ENCODE measurements around the gene SEMA5B. TPM values are rescaled to one million over a fixed set of nuclear protein-coding genes. Genes with fewer than 3 reads are reported as not detected.

SEMA5B gene
- total RNA-seq, 4 donors from 2014 or later: 0.16 to 1.2 (median 0.70) TPM

GRCh38 chr3:122936986-122937385, 90.6 kb downstream of the SEMA5B start:
- no peak for DNase-seq (ENCODE audit: low spot score)
- no peak for ATAC-seq (ENCODE audit: low FRiP score)
- TF ChIP-seq, protein P1, sequence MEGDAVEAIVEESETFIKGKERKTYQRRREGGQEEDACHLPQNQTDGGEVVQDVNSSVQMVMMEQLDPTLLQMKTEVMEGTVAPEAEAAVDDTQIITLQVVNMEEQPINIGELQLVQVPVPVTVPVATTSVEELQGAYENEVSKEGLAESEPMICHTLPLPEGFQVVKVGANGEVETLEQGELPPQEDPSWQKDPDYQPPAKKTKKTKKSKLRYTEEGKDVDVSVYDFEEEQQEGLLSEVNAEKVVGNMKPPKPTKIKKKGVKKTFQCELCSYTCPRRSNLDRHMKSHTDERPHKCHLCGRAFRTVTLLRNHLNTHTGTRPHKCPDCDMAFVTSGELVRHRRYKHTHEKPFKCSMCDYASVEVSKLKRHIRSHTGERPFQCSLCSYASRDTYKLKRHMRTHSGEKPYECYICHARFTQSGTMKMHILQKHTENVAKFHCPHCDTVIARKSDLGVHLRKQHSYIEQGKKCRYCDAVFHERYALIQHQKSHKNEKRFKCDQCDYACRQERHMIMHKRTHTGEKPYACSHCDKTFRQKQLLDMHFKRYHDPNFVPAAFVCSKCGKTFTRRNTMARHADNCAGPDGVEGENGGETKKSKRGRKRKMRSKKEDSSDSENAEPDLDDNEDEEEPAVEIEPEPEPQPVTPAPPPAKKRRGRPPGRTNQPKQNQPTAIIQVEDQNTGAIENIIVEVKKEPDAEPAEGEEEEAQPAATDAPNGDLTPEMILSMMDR (IDR thresholded peaks at IDR 0.05): no peak

DNA sequence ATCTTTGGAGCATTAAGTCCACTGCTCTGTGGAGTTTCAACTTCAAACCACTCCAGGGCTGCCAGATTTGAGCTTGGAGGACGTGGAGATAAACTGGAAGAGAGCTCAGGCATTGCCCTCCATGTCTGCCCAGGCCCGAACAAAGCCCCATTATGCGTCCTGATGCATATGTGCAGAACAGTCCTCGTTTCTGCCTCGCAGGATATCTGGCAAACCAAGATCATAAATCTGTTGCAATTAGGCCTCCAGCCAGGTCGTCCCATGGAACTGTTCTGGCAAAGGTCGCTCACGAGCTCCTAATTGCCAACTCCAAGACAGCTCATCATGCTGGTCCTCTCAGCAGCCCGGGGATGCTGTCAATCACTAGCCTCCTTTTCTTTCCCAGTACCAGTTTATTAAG, 91.2 kb downstream of the SEMA5B start:
- TF ChIP-seq, protein P1 (IDR thresholded peaks at IDR 0.05): no peak

DNA sequence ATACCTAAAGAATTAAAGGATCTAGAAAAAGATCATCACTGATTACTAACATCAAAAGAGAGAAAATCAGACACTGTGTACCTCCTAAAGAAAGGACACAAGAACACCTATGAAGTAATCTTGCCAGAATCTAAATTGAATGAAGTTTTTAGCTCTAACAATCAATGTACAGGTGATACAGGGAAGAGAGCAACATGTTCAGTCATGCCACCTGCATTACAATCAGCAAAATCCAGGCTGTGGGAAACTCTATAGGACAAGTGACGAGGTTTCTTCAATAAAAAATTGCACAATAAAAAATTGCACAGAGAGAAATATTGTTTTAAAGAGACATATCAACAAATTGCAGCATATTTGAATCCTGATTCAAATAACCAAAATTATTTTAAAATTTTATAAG, 93.3 kb downstream of the SEMA5B start:
- TF ChIP-seq, protein P1 (IDR thresholded peaks at IDR 0.05): no peak
- DNase-seq (ENCODE audit: low spot score): no peak
- no peak for ATAC-seq (ENCODE audit: low FRiP score)

More for the DNA sequence above, 91.2 kb downstream of the SEMA5B start:
- DNase-seq (ENCODE audit: low spot score) (no peak), ATAC-seq (ENCODE audit: low FRiP score) (no peak)

DNA sequence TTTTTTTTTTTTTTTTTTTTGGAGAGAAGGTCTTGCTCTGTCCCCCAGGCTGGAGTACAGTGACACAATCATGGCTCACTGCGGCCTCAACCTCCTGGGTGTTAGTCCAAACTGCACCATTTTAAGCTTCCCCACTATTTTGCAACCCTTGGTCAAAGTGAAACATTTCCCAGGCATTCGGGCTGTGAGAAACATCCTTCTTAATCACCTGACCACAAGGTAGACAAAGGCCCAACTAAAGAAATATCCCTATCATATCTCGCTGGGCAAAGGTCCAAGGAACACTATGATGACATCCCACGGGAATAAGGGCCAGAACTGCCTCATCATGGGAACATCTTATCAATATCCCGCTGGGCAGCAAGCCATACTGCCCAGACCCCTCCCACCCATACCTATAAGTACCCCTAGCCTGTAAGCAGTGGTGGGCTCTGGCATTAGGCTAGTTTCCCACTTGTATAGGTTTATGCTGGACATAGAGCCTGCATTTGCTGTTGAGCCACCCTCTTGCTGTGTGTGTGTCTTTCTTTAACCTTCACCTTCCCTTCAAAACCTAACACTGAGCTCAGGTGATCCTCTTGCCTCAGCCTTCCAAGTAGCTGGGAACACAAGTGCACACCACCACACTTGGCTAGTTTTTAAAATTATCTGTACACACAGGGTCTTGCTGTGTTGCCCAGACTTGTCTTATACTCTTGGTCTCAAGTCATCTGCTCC, 95.2 kb downstream of the SEMA5B start:
- TF ChIP-seq, protein P1 (IDR thresholded peaks at IDR 0.05): no peak
- DNase-seq (ENCODE audit: low spot score) (no peak), ATAC-seq (ENCODE audit: low FRiP score) (no peak)

DNA sequence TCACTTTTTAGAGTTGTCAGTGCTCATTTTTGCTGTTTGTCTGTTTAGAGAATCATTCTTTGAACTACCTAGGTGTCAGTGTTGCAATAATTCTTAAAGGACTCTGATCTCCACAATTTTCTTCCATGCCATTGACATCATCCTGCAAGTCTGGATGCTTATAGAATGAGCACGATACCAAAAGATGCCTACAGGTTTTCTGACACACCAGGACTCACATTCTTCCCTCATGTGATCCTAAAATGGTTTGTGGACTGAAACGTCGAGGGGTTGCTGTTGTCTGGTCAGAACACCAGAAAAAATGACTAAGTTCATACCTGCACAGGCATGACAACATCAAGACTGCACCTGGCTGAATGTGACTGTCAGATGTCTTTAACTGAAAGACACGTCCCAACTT, 95.9 kb downstream of the SEMA5B start:
- ATAC-seq (ENCODE audit: low FRiP score) (no peak), DNase-seq (ENCODE audit: low spot score) (no peak)
- TF ChIP-seq, protein P1 (IDR thresholded peaks at IDR 0.05): no peak

- DNase-seq (ENCODE audit: low spot score) (no peak), ATAC-seq (ENCODE audit: low FRiP score) (no peak)
- TF ChIP-seq, protein P1 (IDR thresholded peaks at IDR 0.05): no peak
Measured at GRCh38 chr3:122930063-122930997, 97.2 kb downstream of the SEMA5B start.

All from omental fat pad (tissue), 4 donors.